A673 (cell line): ENCODE results near the gene C18orf32. TPM values are rescaled to one million over a fixed set of nuclear protein-coding genes. Genes with fewer than 3 reads are reported as not detected.

Experiments used
- BruUV-seq: library from RNA; stranded (reverse); fragments of 400-500 nt; replicated peaks from 2 replicates; lab custom pipeline; 2021; lab: Mats Ljungman, UMichigan
- CTCF ChIA-PET: fragments of 300-600 bp; sonication (Branson Sonifier 250); formaldehyde crosslinking; loops from one replicate; lab custom pipeline; 2022; ENCODE audit warnings: antibody characterized with exemption; lab: Charles Lee
- POLR2A ChIA-PET: fragments of 300-600 bp; sonication (Branson Sonifier 250); formaldehyde crosslinking; loops from one replicate; lab custom pipeline; 2022; ENCODE audit warnings: antibody characterized with exemption; ENCODE audit not compliant: low non-redundant PET; lab: Charles Lee
- DNase-seq: peaks from one replicate; pipeline ENCODE4 v3.0.0-alpha.2; 2015; ENCODE audit warnings: low spot score
- H3K27ac ChIP-seq: fragments of 200-600 bp; sonication (generic); 2 replicates; pipeline ENCODE4 v1.5.1; 2016; ENCODE audit warnings: mixed run types, low read depth, mild to moderate bottlenecking, mixed read lengths, antibody characterized with exemption, low read length; ENCODE audit not compliant: poor library complexity, severe bottlenecking
- H3K27me3 ChIP-seq: fragments of 200-600 bp; sonication (generic); replicated peaks from 2 replicates; pipeline ENCODE4 v1.6.1; 2017; ENCODE audit warnings: mixed run types, low read depth, mild to moderate bottlenecking, mixed read lengths, antibody characterized with exemption, low read length; ENCODE audit not compliant: insufficient read depth, poor library complexity
- H3K36me3 ChIP-seq: fragments of 200-600 bp; sonication (generic); 2 replicates; pipeline ENCODE4 v1.6.1; 2016; ENCODE audit warnings: mixed run types, mild to moderate bottlenecking, mixed read lengths, antibody characterized with exemption, low read length; ENCODE audit not compliant: insufficient read depth, poor library complexity, severe bottlenecking
- H3K4me1 ChIP-seq: fragments of 200-600 bp; sonication (generic); 2 replicates; pipeline ENCODE4 v1.6.1; 2017; ENCODE audit warnings: mixed run types, mild to moderate bottlenecking, mixed read lengths, antibody characterized with exemption, low read length; ENCODE audit not compliant: insufficient read depth, poor library complexity, severe bottlenecking
- H3K4me3 ChIP-seq: fragments of 200-600 bp; sonication (generic); 2 replicates; pipeline ENCODE4 v1.5.1; 2016; ENCODE audit warnings: low read depth, mixed run types, mild to moderate bottlenecking, mixed read lengths, low read length; ENCODE audit not compliant: poor library complexity, severe bottlenecking
- H3K9me3 ChIP-seq: fragments of 200-600 bp; sonication (generic); 2 replicates; pipeline ENCODE4 v1.6.1; 2016; ENCODE audit warnings: mixed run types, low read depth, mild to moderate bottlenecking, mixed read lengths, antibody characterized with exemption, low read length; ENCODE audit not compliant: poor library complexity, severe bottlenecking
- CTCF ChIP-seq: fragments of 300-800, 200-600 bp; sonication (generic); conservative IDR thresholded peaks from 2 replicates; pipeline ENCODE4 v1.5.1; 2017; ENCODE audit warnings: low read depth, mild to moderate bottlenecking, antibody characterized with exemption, low read length, moderate library complexity, mixed read lengths
- EZH2 ChIP-seq: fragments of 200-600 bp; sonication (generic); IDR thresholded peaks from 2 replicates; pipeline ENCODE4 v1.6.1; 2017; ENCODE audit warnings: borderline replicate concordance, low read depth, mild to moderate bottlenecking, mixed read lengths, antibody characterized with exemption, low read length; ENCODE audit not compliant: poor library complexity, severe bottlenecking
- intact Hi-C: fragments of 100-400 bp; cut with micrococcal nuclease; formaldehyde crosslinking; loops from one replicate; pipeline ENCODE4 v1.10.0; 2022; ENCODE audit not compliant: unreplicated experiment
- total RNA-seq: library from RNA; stranded (reverse); gene quantifications from 2 replicates; pipeline ENCODE4 v1.2.3, GENCODE V29; 2021

The C18orf32 gene
- total RNA-seq, 1 experiment from 2014 or later, result 43.8 TPM

GRCh38 chr18:49483198-49483597 is 3.8 kb downstream of the C18orf32 start:
- DNase-seq, result no peak
- POLR2A ChIA-PET, result no interaction called here
- no peak overlapping the region for H3K27ac ChIP-seq
- H3K36me3 ChIP-seq, result peaks cover 43% of the 10 kb centered on the region
- H3K4me1 ChIP-seq, result no peaks in the 10 kb centered on the region
- H3K27me3 ChIP-seq, result no peaks in the 10 kb centered on the region
- intact Hi-C loops, result no loop called here
- no peaks in the 10 kb centered on the region for H3K9me3 ChIP-seq
- no TSS peak for BruUV-seq
- H3K4me3 ChIP-seq, result no peak overlapping the region
- TF ChIP-seq EZH2 (no peak), CTCF (no peak)
- CTCF ChIA-PET, result no interaction called here

- ChIA-PET CTCF (no interaction called here), POLR2A (no interaction called here)
- DNase-seq, result no peak
- Histone ChIP-seq H3K4me3 (no peak overlapping the region), H3K4me1 (no peaks in the 10 kb centered on the region), H3K36me3 (peaks cover 36% of the 10 kb centered on the region), H3K27me3 (no peaks in the 10 kb centered on the region), H3K9me3 (no peaks in the 10 kb centered on the region), H3K27ac (no peak overlapping the region)
- no TSS peak for BruUV-seq
- TF ChIP-seq EZH2, result no peak
- no peak for TF ChIP-seq CTCF
- intact Hi-C loops, result no loop called here
Observed at GRCh38 chr18:49481907-49482306, 5.1 kb downstream of the C18orf32 start.

DNA sequence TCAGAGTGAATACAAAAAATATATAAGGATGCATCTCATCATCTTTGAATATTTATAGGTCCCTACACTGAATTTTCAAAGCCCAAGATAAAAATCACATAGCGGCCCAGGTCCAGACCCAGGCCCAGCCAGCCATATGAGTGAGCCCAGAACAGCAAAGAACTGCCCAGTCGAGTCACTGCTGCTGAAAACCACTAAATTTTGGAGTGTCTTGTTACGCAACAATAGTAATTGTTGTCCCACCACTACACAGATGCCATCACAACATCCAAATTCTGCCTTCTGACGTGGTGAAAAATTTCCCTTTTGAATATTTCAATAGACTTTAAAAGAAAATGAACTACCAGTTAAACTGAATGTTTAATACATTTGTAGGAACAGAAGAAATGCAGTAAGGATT is 5.7 kb downstream of the C18orf32 start:
- no TSS peak for BruUV-seq
- no peaks in the 10 kb centered on the region for H3K9me3 ChIP-seq
- peaks cover 3% of the 10 kb centered on the region for H3K4me1 ChIP-seq
- ChIA-PET CTCF (no interaction called here), POLR2A (no interaction called here)
- H3K4me3 ChIP-seq, result no peak overlapping the region
- no peak overlapping the region for H3K27ac ChIP-seq
- no peaks in the 10 kb centered on the region for H3K27me3 ChIP-seq
- intact Hi-C loops, result no loop called here
- no peak for DNase-seq
- no peak for TF ChIP-seq EZH2
- no peak for TF ChIP-seq CTCF
- H3K36me3 ChIP-seq, result peaks cover 41% of the 10 kb centered on the region
